Fibroblast of lung (primary cell): Measurements from ENCODE around the gene FCAR. TPM values are rescaled to one million over a fixed set of nuclear protein-coding genes. Genes with fewer than 3 reads are reported as not detected.
"Not testable (repeated sequence)": the region's sequence is repeated elsewhere in the genome, so short reads cannot be mapped to it uniquely, and the experiment has no call there.

Source experiments
- DNase-seq, 2 donors: peaks; one replicate each; pipeline versions ENCODE4 v3.0.0 to v3.0.0-alpha.2; 2010; ENCODE audit warnings: low read depth in 2 of 2
- H2AFZ ChIP-seq: 2 replicates; pipeline ENCODE4 v1.5.1; 2012; ENCODE audit warnings: low read length, control low read depth, inconsistent platforms
- H3K27ac ChIP-seq: 2 replicates; pipeline ENCODE4 v1.5.1; 2011; ENCODE audit warnings: low read length, control low read depth; ENCODE audit not compliant: insufficient read depth
- H3K27me3 ChIP-seq: 2 replicates; pipeline ENCODE4 v1.5.1; 2011; ENCODE audit warnings: mild to moderate bottlenecking, low read length; ENCODE audit not compliant: control insufficient read depth, insufficient read depth
- H3K36me3 ChIP-seq: 2 replicates; pipeline ENCODE4 v1.5.1; 2011; ENCODE audit warnings: low read length; ENCODE audit not compliant: control insufficient read depth, insufficient read depth
- H3K4me1 ChIP-seq: 2 replicates; pipeline ENCODE4 v1.5.1; 2011; ENCODE audit warnings: low read length; ENCODE audit not compliant: control insufficient read depth, insufficient read depth; ENCODE audit errors: extremely low read depth
- H3K4me2 ChIP-seq: 2 replicates; pipeline ENCODE4 v1.5.1; 2011; ENCODE audit warnings: low read length, control low read depth; ENCODE audit not compliant: insufficient read depth; ENCODE audit errors: extremely low read depth
- H3K4me3 ChIP-seq, 4 experiments: fragments of 200-600 bp in 1 of 4; sonication (generic) in 1 of 4; replicated peaks in 1 of 4; 2 replicates each; pipeline ENCODE4 v1.5.1; 2011 to 2016; ENCODE audit warnings: low read length in 4 of 4, low read depth in 3 of 4, mild to moderate bottlenecking in 3 of 4, control low read depth in 2 of 4, inconsistent platforms in 1 of 4, mixed read lengths in 1 of 4; ENCODE audit not compliant: insufficient read depth in 1 of 4; ENCODE audit errors: control extremely low read depth in 1 of 4
- H3K79me2 ChIP-seq: 2 replicates; pipeline ENCODE4 v1.5.1; 2012; ENCODE audit warnings: mild to moderate bottlenecking, low read length, inconsistent platforms; ENCODE audit not compliant: control insufficient read depth, insufficient read depth
- H3K9ac ChIP-seq: 2 replicates; pipeline ENCODE4 v1.5.1; 2011; ENCODE audit warnings: mild to moderate bottlenecking, low read length, control low read depth; ENCODE audit not compliant: insufficient read depth
- H3K9me3 ChIP-seq: 2 replicates; pipeline ENCODE4 v1.5.1; 2012; ENCODE audit warnings: low read depth, low read length; ENCODE audit not compliant: control insufficient read depth, insufficient read depth
- H4K20me1 ChIP-seq: 2 replicates; pipeline ENCODE4 v1.5.1; 2011; ENCODE audit warnings: low read length; ENCODE audit not compliant: control insufficient read depth, insufficient read depth; ENCODE audit errors: extremely low read depth
- EZH2 ChIP-seq: IDR thresholded peaks from 2 replicates; pipeline ENCODE4 v1.5.1; 2012; ENCODE audit warnings: low read length, control low read depth, mild to moderate bottlenecking; ENCODE audit errors: missing control alignments
- polyA plus RNA-seq, 2 donors: library from polyadenylated mRNA; depleted of rRNA in 1 of 2; stranded (reverse) in 1 of 2; unstranded in 1 of 2; fragments of >200 nt; gene quantifications; 2 replicates each; pipeline ENCODE4 v1.2.1, GENCODE V29; 2011 to 2012; ENCODE audit warnings: missing spikeins in 1 of 2
- total RNA-seq: library from RNA; depleted of rRNA; stranded (reverse); fragments of >200 nt; gene quantifications from 2 replicates; pipeline ENCODE4 v1.2.1, GENCODE V29; 2014
- TF ChIP-seq, protein P1 (sequence below), 2 donors: IDR thresholded peaks in 1 of 2; conservative IDR thresholded peaks in 1 of 2; 1 replicate in 1 of 2; 2 replicates in 1 of 2; pipeline ENCODE4 v1.5.1; 2011 to 2012; ENCODE audit warnings: low read length in 2 of 2, control low read depth in 1 of 2, inconsistent platforms in 1 of 2, low read depth in 1 of 2, mild to moderate bottlenecking in 1 of 2

Gene FCAR
- total and polyA plus RNA-seq, 2 donors (not counting 1 experiment from before 2014, with no cell fraction given), result not detected

- Histone ChIP-seq H2AFZ (no peak overlapping the region), H4K20me1 (no peaks in the 10 kb centered on the region), H3K79me2 (no peaks in the 10 kb centered on the region), H3K4me3 (no peak overlapping the region), H3K9ac (no peak overlapping the region), H3K9me3 (no peaks in the 10 kb centered on the region), H3K27me3 (no peaks in the 10 kb centered on the region), H3K4me1 (no peaks in the 10 kb centered on the region), H3K36me3 (no peaks in the 10 kb centered on the region), H3K4me2 (no peak overlapping the region), H3K27ac (no peak overlapping the region)
- TF ChIP-seq, protein P1, sequence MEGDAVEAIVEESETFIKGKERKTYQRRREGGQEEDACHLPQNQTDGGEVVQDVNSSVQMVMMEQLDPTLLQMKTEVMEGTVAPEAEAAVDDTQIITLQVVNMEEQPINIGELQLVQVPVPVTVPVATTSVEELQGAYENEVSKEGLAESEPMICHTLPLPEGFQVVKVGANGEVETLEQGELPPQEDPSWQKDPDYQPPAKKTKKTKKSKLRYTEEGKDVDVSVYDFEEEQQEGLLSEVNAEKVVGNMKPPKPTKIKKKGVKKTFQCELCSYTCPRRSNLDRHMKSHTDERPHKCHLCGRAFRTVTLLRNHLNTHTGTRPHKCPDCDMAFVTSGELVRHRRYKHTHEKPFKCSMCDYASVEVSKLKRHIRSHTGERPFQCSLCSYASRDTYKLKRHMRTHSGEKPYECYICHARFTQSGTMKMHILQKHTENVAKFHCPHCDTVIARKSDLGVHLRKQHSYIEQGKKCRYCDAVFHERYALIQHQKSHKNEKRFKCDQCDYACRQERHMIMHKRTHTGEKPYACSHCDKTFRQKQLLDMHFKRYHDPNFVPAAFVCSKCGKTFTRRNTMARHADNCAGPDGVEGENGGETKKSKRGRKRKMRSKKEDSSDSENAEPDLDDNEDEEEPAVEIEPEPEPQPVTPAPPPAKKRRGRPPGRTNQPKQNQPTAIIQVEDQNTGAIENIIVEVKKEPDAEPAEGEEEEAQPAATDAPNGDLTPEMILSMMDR (conservative IDR thresholded peaks at IDR 0.05 in 1 of 2, IDR thresholded peaks at IDR 0.05 in 1 of 2; ENCODE audit: low read depth in 1 of 2, low read length in 2 of 2), result no peak
- TF ChIP-seq EZH2, result no peak
- no peak for DNase-seq
These were observed 28.0 kb downstream of the FCAR start for GRCh38 chr19:54902061-54902460.

- Histone ChIP-seq H3K27ac (no peak overlapping the region), H3K36me3 (no peaks in the 10 kb centered on the region), H3K4me3 (no peak overlapping the region), H4K20me1 (no peaks in the 10 kb centered on the region), H3K9ac (no peak overlapping the region), H2AFZ (no peak overlapping the region), H3K4me2 (no peak overlapping the region), H3K79me2 (no peaks in the 10 kb centered on the region), H3K4me1 (no peaks in the 10 kb centered on the region), H3K9me3 (no peaks in the 10 kb centered on the region), H3K27me3 (no peaks in the 10 kb centered on the region)
- DNase-seq, result no peak
- TF ChIP-seq, protein P1 (conservative IDR thresholded peaks at IDR 0.05 in 1 of 2, IDR thresholded peaks at IDR 0.05 in 1 of 2; ENCODE audit: low read depth in 1 of 2, low read length in 2 of 2), result no peak
- no peak for TF ChIP-seq EZH2
These were observed 29.3 kb downstream of the FCAR start for GRCh38 chr19:54903303-54903702.

GRCh38 chr19:54904261-54904660 is 30.2 kb downstream of the FCAR start:
- not testable (repeated sequence) for H3K4me1 ChIP-seq, H3K36me3 ChIP-seq, H3K4me3 ChIP-seq, H3K79me2 ChIP-seq, H3K4me2 ChIP-seq, DNase-seq, H3K9ac ChIP-seq, H3K9me3 ChIP-seq, H2AFZ ChIP-seq, H3K27me3 ChIP-seq, H3K27ac ChIP-seq, H4K20me1 ChIP-seq
